Upper lobe of left lung (tissue), 6 donors: ENCODE data around the gene MISP. TPM values are rescaled to one million over a fixed set of nuclear protein-coding genes. Genes with fewer than 3 reads are reported as not detected.

Source experiments
- ATAC-seq, 2 donors: fragments of 200-7000 bp; cut with Tn5 transposase; one replicate each; pipeline ENCODE4 v1.9.1; 2022; ENCODE audit warnings: mild to moderate bottlenecking in 2 of 2, moderate library complexity in 2 of 2; ENCODE audit not compliant: low FRiP score in 2 of 2
- DNase-seq, 2 donors: peaks; one replicate each; pipeline ENCODE4 v3.0.0-alpha.2; 2019 to 2020
- H3K27ac ChIP-seq, 4 donors: fragments of 200-600 bp; sonication (generic); one replicate each; pipeline ENCODE4 v1.5.1; 2016 to 2019
- H3K27me3 ChIP-seq, 4 donors: fragments of 200-600 bp; sonication (generic); one replicate each; pipeline ENCODE4 v1.5.1; 2017 to 2019
- H3K36me3 ChIP-seq, 4 donors: fragments of 200-600 bp; sonication (generic); one replicate each; pipeline ENCODE4 v1.5.1; 2016 to 2019
- H3K4me1 ChIP-seq, 4 donors: fragments of 200-600 bp; sonication (generic); one replicate each; pipeline ENCODE4 v1.5.1; 2018 to 2019
- H3K4me3 ChIP-seq, 4 donors: fragments of 200-600 bp; sonication (generic); one replicate each; pipeline ENCODE4 v1.5.1; 2017 to 2019; ENCODE audit warnings: mild to moderate bottlenecking in 2 of 4, moderate library complexity in 1 of 4
- H3K9me3 ChIP-seq, 4 donors: fragments of 200-600 bp; sonication (generic); one replicate each; pipeline ENCODE4 v1.5.1; 2018 to 2019
- CTCF ChIP-seq, 6 experiments: fragments of 450-650 bp in 4 of 6; fragments of 200-600 bp in 2 of 6; sonication (generic) in 2 of 6; IDR thresholded peaks; one replicate each; pipeline ENCODE4 v1.5.1; 2016 to 2019; ENCODE audit warnings: antibody characterized with exemption in 6 of 6
- EP300 ChIP-seq, 4 donors: sonication (generic); formaldehyde crosslinking; IDR thresholded peaks; one replicate each; pipeline ENCODE4 v1.5.1; 2017; ENCODE audit warnings: antibody characterized with exemption in 4 of 4, control low read depth in 2 of 4
- POLR2A ChIP-seq, 4 donors: fragments of 450-650 bp; IDR thresholded peaks; one replicate each; pipeline ENCODE4 v1.5.1; 2016 to 2017; ENCODE audit warnings: antibody characterized with exemption in 4 of 4, mild to moderate bottlenecking in 2 of 4
- POLR2AphosphoS5 ChIP-seq, 2 donors: sonication (generic); formaldehyde crosslinking; IDR thresholded peaks; one replicate each; pipeline ENCODE4 v1.5.1; 2017; ENCODE audit warnings: antibody characterized with exemption in 2 of 2
- WGBS, 2 donors: methylation state at CpG; one replicate each; pipeline ENCODE4 v1.1.5; 2017 to 2018; 5-methylcytosine and 5-hydroxymethylcytosine counted together
- total RNA-seq, 6 donors: library from RNA; depleted of rRNA in 4 of 6; stranded (reverse); fragments of >200 nt in 4 of 6; gene quantifications; one replicate each; pipeline versions ENCODE4 v1.1.0 to v1.2.1, GENCODE V29; 2016 to 2021
- donor health status: DM: no; HTN: no; CAD: no; lungs with moderate emphysema.
- donor health status: DM: no; HTN: yes; CAD: no; lungs with severe emphysema.

The MISP gene
- total RNA-seq, 6 donors from 2014 or later, result 22.5 to 51.5 (median 37.5) TPM

GRCh38 chr19:746956-747355, 4.0 kb upstream of the MISP start:
- ATAC-seq (no peak), DNase-seq (peak in 1 of 2 donors; percentile 82)
- Histone ChIP-seq H3K4me1 (peaks cover 0 to 15% (median 3%) of the 10 kb centered on the region in 4 donors), H3K27me3 (no peaks in the 10 kb centered on the region), H3K9me3 (peaks cover 0 to 24% (median 9%) of the 10 kb centered on the region in 4 donors), H3K36me3 (peaks cover 0 to 16% (median 6%) of the 10 kb centered on the region in 4 donors), H3K4me3 (no peak overlapping the region), H3K27ac (no peak overlapping the region)
- 98 to 100% methylated on average over 12 to 18 of the region's 22 CpGs for WGBS, 2 donors
- no peak for TF ChIP-seq CTCF (IDR thresholded peaks at IDR 0.05)
- TF ChIP-seq POLR2A (IDR thresholded peaks at IDR 0.05), result no peak

- WGBS, 2 donors, result 92 to 100% methylated on average over 4 to 23 of the region's 28 CpGs
- TF ChIP-seq EP300 (IDR thresholded peaks at IDR 0.05) (no peak), POLR2A (IDR thresholded peaks at IDR 0.05) (no peak), CTCF (IDR thresholded peaks at IDR 0.05) (no peak), POLR2AphosphoS5 (IDR thresholded peaks at IDR 0.05) (no peak)
These were observed 3.3 kb upstream of the MISP start for GRCh38 chr19:747432-748273.

GRCh38 chr19:748274-748598, 2.7 kb upstream of the MISP start:
- TF ChIP-seq POLR2A (IDR thresholded peaks at IDR 0.05) (no peak), POLR2AphosphoS5 (IDR thresholded peaks at IDR 0.05) (no peak), CTCF (IDR thresholded peaks at IDR 0.05) (no peak), EP300 (IDR thresholded peaks at IDR 0.05) (no peak)
- Histone ChIP-seq H3K27me3 (no peaks in the 10 kb centered on the region), H3K9me3 (peaks cover 0 to 24% (median 9%) of the 10 kb centered on the region in 4 donors), H3K36me3 (peaks cover 0 to 16% (median 6%) of the 10 kb centered on the region in 4 donors), H3K4me1 (peaks cover 0 to 28% (median 8%) of the 10 kb centered on the region in 4 donors), H3K27ac (no peak overlapping the region), H3K4me3 (no peak overlapping the region)
- 64 to 90% methylated on average over 2 to 13 of the region's 14 CpGs for WGBS, 2 donors
- ATAC-seq (no peak), DNase-seq (peak; percentile 40 to 85)

More at GRCh38 chr19:747432-748273, 3.3 kb upstream of the MISP start:
- no peak overlapping the region for H3K4me3 ChIP-seq
- ATAC-seq, result no peak
- H3K27ac ChIP-seq, result no peak overlapping the region
- DNase-seq, result peak in 1 of 2 donors; percentile 64
- peaks cover 0 to 24% (median 9%) of the 10 kb centered on the region in 4 donors for H3K9me3 ChIP-seq
- no peaks in the 10 kb centered on the region for H3K27me3 ChIP-seq
- H3K36me3 ChIP-seq, result peaks cover 0 to 16% (median 6%) of the 10 kb centered on the region in 4 donors
- peaks cover 0 to 22% (median 3%) of the 10 kb centered on the region in 4 donors for H3K4me1 ChIP-seq

GRCh38 chr19:749811-750210, 1.1 kb upstream of the MISP start:
- Histone ChIP-seq H3K36me3 (peaks cover 0 to 16% (median 6%) of the 10 kb centered on the region in 4 donors), H3K4me3 (no peak overlapping the region), H3K27me3 (no peaks in the 10 kb centered on the region), H3K9me3 (peaks cover 0 to 16% (median 7%) of the 10 kb centered on the region in 4 donors), H3K4me1 (peaks cover 5 to 33% (median 10%) of the 10 kb centered on the region in 4 donors), H3K27ac (no peak overlapping the region)
- 79 to 80% methylated on average over 13 to 14 of the region's 14 CpGs for WGBS, 2 donors
- TF ChIP-seq EP300 (IDR thresholded peaks at IDR 0.05) (no peak), POLR2A (IDR thresholded peaks at IDR 0.05) (no peak), CTCF (IDR thresholded peaks at IDR 0.05) (no peak), POLR2AphosphoS5 (IDR thresholded peaks at IDR 0.05) (no peak)
- no peak for DNase-seq
- ATAC-seq, result no peak
